GM23248 (cell line): Measurements from ENCODE around the gene WDR75. TPM values are rescaled to one million over a fixed set of nuclear protein-coding genes. Genes with fewer than 3 reads are reported as not detected.
A peak's percentile ranks its signal among the peaks of the same experiment; 100 is the strongest.

ENCODE experiments used
- DNase-seq: peaks from one replicate; pipeline ENCODE4 v3.0.0-alpha.2; 2015
- H2AFZ ChIP-seq: fragments of 200-600 bp; sonication (generic); 2 replicates; pipeline ENCODE4 v1.6.1; 2016; ENCODE audit warnings: antibody characterized with exemption
- H3F3A ChIP-seq: fragments of 200-600 bp; sonication (generic); 2 replicates; pipeline ENCODE4 v1.6.1; 2016; ENCODE audit warnings: mild to moderate bottlenecking, antibody characterized with exemption, mixed run types; ENCODE audit not compliant: insufficient read depth
- H3K27ac ChIP-seq: fragments of 200-600 bp; sonication (generic); 2 replicates; pipeline ENCODE4 v1.5.1; 2016; ENCODE audit warnings: mild to moderate bottlenecking
- H3K27me3 ChIP-seq: fragments of 200-600 bp; sonication (generic); replicated peaks from 2 replicates; pipeline ENCODE4 v1.6.1; 2016; ENCODE audit warnings: mild to moderate bottlenecking; ENCODE audit not compliant: insufficient read depth
- H3K36me3 ChIP-seq: fragments of 200-600 bp; sonication (generic); 2 replicates; pipeline ENCODE4 v1.6.1; 2016; ENCODE audit warnings: low read depth, mild to moderate bottlenecking
- H3K4me1 ChIP-seq: fragments of 200-600 bp; sonication (generic); 2 replicates; pipeline ENCODE4 v1.6.1; 2016; ENCODE audit warnings: mild to moderate bottlenecking; ENCODE audit not compliant: insufficient read depth
- H3K4me2 ChIP-seq: fragments of 200-600 bp; sonication (generic); one replicate; pipeline ENCODE4 v1.6.1; 2016; ENCODE audit warnings: mild to moderate bottlenecking; ENCODE audit not compliant: unreplicated experiment
- H3K4me3 ChIP-seq: fragments of 200-600 bp; sonication (generic); 2 replicates; pipeline ENCODE4 v1.5.1; 2016; ENCODE audit warnings: mild to moderate bottlenecking
- H3K79me2 ChIP-seq: fragments of 200-600 bp; sonication (generic); 2 replicates; pipeline ENCODE4 v1.6.1; 2016; ENCODE audit warnings: mild to moderate bottlenecking; ENCODE audit not compliant: insufficient read depth
- H3K9ac ChIP-seq: fragments of 200-600 bp; sonication (generic); 2 replicates; pipeline ENCODE4 v1.6.1; 2016; ENCODE audit warnings: mild to moderate bottlenecking
- H3K9me2 ChIP-seq: fragments of 200-600 bp; sonication (generic); 2 replicates; pipeline ENCODE4 v1.6.1; 2016; ENCODE audit warnings: mixed run types, mild to moderate bottlenecking, moderate library complexity; ENCODE audit not compliant: insufficient read depth
- H3K9me3 ChIP-seq: fragments of 200-600 bp; sonication (generic); one replicate; pipeline ENCODE4 v1.6.1; 2017; ENCODE audit warnings: low read depth
- H4K20me1 ChIP-seq: fragments of 200-600 bp; sonication (generic); 2 replicates; pipeline ENCODE4 v1.6.0; 2016; ENCODE audit not compliant: insufficient read depth
- EZH2 ChIP-seq: fragments of 200-600 bp; sonication (generic); IDR thresholded peaks from 2 replicates; pipeline ENCODE4 v1.6.1; 2018; ENCODE audit warnings: antibody characterized with exemption, mild to moderate bottlenecking; ENCODE audit not compliant: insufficient read depth, poor library complexity, severe bottlenecking
- EZH2phosphoT487 ChIP-seq: fragments of 200-600 bp; sonication (generic); IDR thresholded peaks from 2 replicates; pipeline ENCODE4 v1.6.1; 2018; ENCODE audit warnings: antibody characterized with exemption, moderate library complexity, mild to moderate bottlenecking, low read depth; ENCODE audit not compliant: insufficient read depth
- WGBS, 2 experiments: methylation state at CpG; one replicate each; pipeline ENCODE4 v1.1.6; 2015 to 2017; ENCODE audit warnings: low lambda C conversion rate in 2 of 2, low coverage in 1 of 2; ENCODE audit errors: missing lambda C conversion rate in 2 of 2; 5-methylcytosine and 5-hydroxymethylcytosine counted together
- in situ Hi-C: fragments of 300-500 bp; cut with MboI; formaldehyde crosslinking; loops from 2 replicates; pipeline ENCODE4 v1.15.0; 2020
- polyA plus RNA-seq: library from polyadenylated mRNA; unstranded; fragments of >200 nt; fragmentation: Nextera tagmentation; extraction: Ambion mirVana; gene quantifications from 2 replicates; pipeline ENCODE4 v1.2.1, GENCODE V29; 2016
- total RNA-seq: library from RNA; depleted of rRNA; stranded (reverse); fragments of >200 nt; shearing (Covaris generic); gene quantifications from 2 replicates; pipeline ENCODE4 v1.2.3, GENCODE V29; 2014

WDR75 gene
- total and polyA plus RNA-seq, 2 experiments from 2014 or later = 25.8 to 44.1 TPM

DNA sequence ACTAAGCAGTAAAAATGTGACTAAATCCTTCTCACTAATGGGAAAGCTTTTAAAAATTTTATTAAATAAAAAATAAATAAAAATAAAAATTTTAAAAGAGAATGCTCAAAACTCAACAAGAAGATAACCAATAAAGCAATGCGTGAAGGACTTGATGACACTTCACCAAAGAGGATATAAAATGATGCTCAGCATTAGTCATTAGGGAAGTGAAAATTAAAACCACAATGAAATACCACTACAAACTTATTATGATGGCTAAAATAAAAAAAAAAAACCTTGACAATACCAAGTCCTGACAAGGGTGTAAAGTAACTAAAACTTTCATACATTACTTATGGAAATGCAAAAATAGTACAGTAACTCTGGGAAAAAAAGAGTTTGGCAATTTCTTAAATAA lies 3.3 kb upstream of the WDR75 start:
- WGBS, 2 experiments = 50 to 56% methylated on average over 1 of the region's 1 CpG
- in situ Hi-C loops = no loop called here
- Histone ChIP-seq H3F3A (no peaks in the 10 kb centered on the region), H3K27me3 (no peaks in the 10 kb centered on the region), H3K9ac (no peak overlapping the region), H3K4me2 (no peak overlapping the region), H3K79me2 (peaks cover 16% of the 10 kb centered on the region), H3K9me2 (no peaks in the 10 kb centered on the region), H3K4me3 (no peak overlapping the region), H4K20me1 (no peaks in the 10 kb centered on the region), H2AFZ (no peak overlapping the region), H3K27ac (no peak overlapping the region), H3K4me1 (peaks cover 11% of the 10 kb centered on the region; the same call in 1 of the 2 replicates), H3K9me3 (no peaks in the 10 kb centered on the region), H3K36me3 (no peaks in the 10 kb centered on the region)
- TF ChIP-seq EZH2phosphoT487 = no peak
- no peak for TF ChIP-seq EZH2
- no peak for DNase-seq

DNA sequence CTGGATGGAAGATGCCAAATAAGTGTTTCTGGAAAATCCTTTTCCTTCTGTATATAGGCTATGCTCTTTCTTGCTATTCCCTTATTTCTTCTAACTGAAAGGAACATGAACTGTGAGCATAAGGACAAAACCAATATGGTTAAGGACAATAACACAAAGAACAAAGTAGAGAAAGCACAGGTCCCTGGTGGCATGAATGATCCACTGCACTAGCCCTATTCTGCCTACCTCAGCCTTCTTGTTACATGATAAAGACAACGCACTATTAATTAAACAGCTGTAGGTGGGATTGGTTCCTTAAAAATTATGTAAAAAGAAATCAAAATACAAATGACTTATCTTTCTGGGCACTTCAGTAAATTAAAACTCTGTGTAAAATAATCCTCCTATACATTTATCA lies 1.9 kb upstream of the WDR75 start:
- H3K4me1 ChIP-seq = peaks cover 11% of the 10 kb centered on the region; the same call in 1 of the 2 replicates
- WGBS, 2 experiments = 94 to 95% methylated on average over 1 of the region's 1 CpG
- DNase-seq = peak; percentile 24
- no peaks in the 10 kb centered on the region for H3F3A ChIP-seq
- H3K27ac ChIP-seq = no peak overlapping the region
- in situ Hi-C loops = no loop called here
- H2AFZ ChIP-seq = no peak overlapping the region
- no peaks in the 10 kb centered on the region for H3K9me2 ChIP-seq
- H4K20me1 ChIP-seq = 0 out of 2 replicates have a peak, but pooled peaks cover 2% of the 10 kb centered on the region
- H3K4me3 ChIP-seq = no peak overlapping the region
- TF ChIP-seq EZH2 = no peak
- no peak for TF ChIP-seq EZH2phosphoT487
- H3K4me2 ChIP-seq = no peak overlapping the region
- no peaks in the 10 kb centered on the region for H3K36me3 ChIP-seq
- no peaks in the 10 kb centered on the region for H3K9me3 ChIP-seq
- no peaks in the 10 kb centered on the region for H3K27me3 ChIP-seq
- no peak overlapping the region for H3K9ac ChIP-seq
- H3K79me2 ChIP-seq = peaks cover 31% of the 10 kb centered on the region

DNA sequence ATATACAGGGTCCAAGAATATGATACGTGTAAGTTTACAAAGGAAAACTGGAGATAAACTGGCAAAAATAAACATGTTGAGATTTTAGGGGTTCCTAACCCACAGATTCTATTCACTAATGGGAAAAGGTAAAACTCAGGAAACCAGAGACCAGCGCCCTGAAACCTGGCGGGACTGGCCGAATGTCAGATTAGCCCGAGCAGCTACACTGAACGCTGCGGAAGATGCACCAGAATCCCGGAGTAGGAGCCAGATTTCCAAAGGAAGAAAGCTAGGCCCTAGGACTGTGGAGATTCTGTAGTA lies 679 bp upstream of the WDR75 start:
- Histone ChIP-seq H3K36me3 (no peaks in the 10 kb centered on the region), H3K9me2 (no peaks in the 10 kb centered on the region), H3K27me3 (no peaks in the 10 kb centered on the region), H4K20me1 (0 out of 2 replicates have a peak, but pooled peaks cover 2% of the 10 kb centered on the region), H3K4me2 (peak overlapping the region; percentile 91), H3F3A (no peaks in the 10 kb centered on the region), H3K79me2 (peaks cover 43% of the 10 kb centered on the region), H3K9ac (peak overlapping the region; percentile 96), H3K9me3 (no peaks in the 10 kb centered on the region), H3K27ac (peak overlapping the region; percentile 90), H3K4me1 (peaks cover 11% of the 10 kb centered on the region; the same call in 1 of the 2 replicates), H2AFZ (peak overlapping the region; percentile 97), H3K4me3 (peak overlapping the region; percentile 93)
- in situ Hi-C loops = no loop called here
- TF ChIP-seq EZH2 (no peak), EZH2phosphoT487 (no peak)
- no peak for DNase-seq
- 2 to 3% methylated on average over 8 of the region's 8 CpGs for WGBS, 2 experiments

DNA sequence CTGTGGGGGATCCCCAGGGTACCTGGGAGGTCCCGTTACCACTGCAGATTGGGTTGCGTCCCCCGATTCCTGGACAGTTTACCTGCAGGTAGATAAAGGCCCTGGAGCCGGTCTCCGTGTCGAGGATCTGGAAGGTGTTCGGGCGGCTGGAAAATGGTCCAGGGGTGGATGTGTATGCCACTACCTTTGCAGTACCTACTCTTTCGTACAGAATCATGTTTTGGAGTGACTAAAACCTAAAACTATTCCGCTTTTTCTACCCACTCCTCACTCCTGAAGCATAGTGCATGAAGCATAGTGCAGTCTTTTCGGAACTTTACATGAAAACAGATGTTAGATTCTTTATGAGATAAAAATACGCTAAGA lies 418 bp downstream of the WDR75 start:
- Histone ChIP-seq H3F3A (no peaks in the 10 kb centered on the region), H3K9ac (peak overlapping the region; percentile 96), H3K27ac (peak overlapping the region; percentile 90), H3K4me1 (peaks cover 11% of the 10 kb centered on the region; the same call in 1 of the 2 replicates), H3K9me3 (no peaks in the 10 kb centered on the region), H3K4me2 (peak overlapping the region; percentile 91), H4K20me1 (0 out of 2 replicates have a peak, but pooled peaks cover 2% of the 10 kb centered on the region), H3K9me2 (no peaks in the 10 kb centered on the region), H2AFZ (peak overlapping the region; percentile 97), H3K79me2 (peaks cover 54% of the 10 kb centered on the region), H3K4me3 (peak overlapping the region; percentile 93), H3K36me3 (no peaks in the 10 kb centered on the region), H3K27me3 (no peaks in the 10 kb centered on the region)
- 1 to 2% methylated on average over 9 to 12 of the region's 12 CpGs for WGBS, 2 experiments
- no peak for DNase-seq
- in situ Hi-C loops = no loop called here
- TF ChIP-seq EZH2phosphoT487 = no peak
- TF ChIP-seq EZH2 = no peak

DNA sequence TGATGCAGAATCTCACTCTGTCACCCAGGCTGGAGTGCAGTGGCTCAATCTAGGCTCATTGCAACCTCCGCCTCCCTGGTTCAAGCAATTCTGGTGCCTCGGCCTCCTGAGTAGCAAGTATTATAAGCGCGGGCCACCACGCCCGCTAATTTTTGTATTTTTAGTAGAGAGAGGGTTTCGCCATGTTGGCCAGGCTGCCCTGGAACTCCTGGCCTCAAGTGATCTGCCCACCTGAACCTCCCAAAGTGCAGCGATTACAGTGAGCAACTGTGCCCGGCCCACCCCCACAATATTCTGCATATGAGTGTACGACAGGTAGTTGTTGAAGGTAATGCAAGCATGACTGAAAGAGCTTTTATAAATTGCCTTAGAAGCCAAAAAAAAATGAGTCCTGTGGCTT lies 1.2 kb downstream of the WDR75 start:
- no peak overlapping the region for H3K27ac ChIP-seq
- peak overlapping the region; percentile 93 for H3K4me3 ChIP-seq
- H3K36me3 ChIP-seq = no peaks in the 10 kb centered on the region
- 92 to 93% methylated on average over 10 of the region's 10 CpGs for WGBS, 2 experiments
- H2AFZ ChIP-seq = no peak overlapping the region
- no peaks in the 10 kb centered on the region for H3F3A ChIP-seq
- peaks cover 11% of the 10 kb centered on the region; the same call in 1 of the 2 replicates for H3K4me1 ChIP-seq
- H3K79me2 ChIP-seq = peaks cover 62% of the 10 kb centered on the region
- H3K9ac ChIP-seq = peak overlapping the region; percentile 96
- H3K4me2 ChIP-seq = peak overlapping the region; percentile 91
- no peak for DNase-seq
- no peaks in the 10 kb centered on the region for H3K9me2 ChIP-seq
- H3K9me3 ChIP-seq = no peaks in the 10 kb centered on the region
- 0 out of 2 replicates have a peak, but pooled peaks cover 2% of the 10 kb centered on the region for H4K20me1 ChIP-seq
- H3K27me3 ChIP-seq = no peaks in the 10 kb centered on the region
- in situ Hi-C loops = no loop called here
- TF ChIP-seq EZH2 = no peak
- no peak for TF ChIP-seq EZH2phosphoT487
